RWPE1 (cell line): ENCODE data around the gene ADH5.
"Not testable (repeated sequence)": the region's sequence is repeated elsewhere in the genome, so short reads cannot be mapped to it uniquely, and the experiment has no call there.

Experiments
- CTCF ChIA-PET: fragments of 350-600 bp; sonication (Branson Sonifier 250); formaldehyde crosslinking; extraction: SDS; loops from one replicate; lab custom pipeline; 2021; lab: Yijun Ruan, JAX
- POLR2A ChIA-PET: fragments of 400-600 bp; formaldehyde crosslinking; extraction: SDS; loops from one replicate; lab custom pipeline; 2020; ENCODE audit warnings: antibody characterized with exemption; ENCODE audit not compliant: low non-redundant PET; lab: Yijun Ruan, JAX
- DNase-seq: peaks from one replicate; pipeline ENCODE4 v3.0.0; 2012; ENCODE audit warnings: low spot score
- H3K27ac ChIP-seq: fragments of 450-650 bp; 2 replicates; pipeline ENCODE4 v1.5.1; 2017
- TF ChIP-seq, protein P1 (sequence below): fragments of 450-650 bp; conservative IDR thresholded peaks from 2 replicates; pipeline ENCODE4 v1.5.1; 2017; ENCODE audit warnings: low read depth, mild to moderate bottlenecking

Gene ADH5

DNA sequence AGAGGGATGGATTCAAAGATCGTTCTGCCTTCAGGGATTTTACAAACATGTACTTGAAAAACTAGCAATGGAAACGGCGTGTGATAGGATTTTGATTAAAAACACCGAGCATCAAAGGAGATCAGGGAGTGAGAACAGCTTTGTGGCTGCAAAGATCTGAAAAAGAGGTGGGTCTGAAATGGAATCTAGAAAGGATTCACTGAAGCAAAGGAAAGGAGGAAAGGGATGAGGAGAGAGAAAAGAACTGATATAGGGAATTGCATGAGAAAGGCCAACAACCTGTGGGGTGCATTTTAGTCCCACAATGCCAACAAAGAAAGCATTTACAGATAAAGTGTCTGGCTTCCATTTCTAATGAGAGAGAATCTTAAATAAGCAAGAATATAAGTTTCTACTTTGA is 32.4 kb upstream of the ADH5 start:
- CTCF ChIA-PET, result interaction anchor here (0.6 kb wide), 1 partner anchor 604 kb away, joined by 3 read pairs; no protein-coding TSS in a partner anchor
- POLR2A ChIA-PET, result no interaction called here
- TF ChIP-seq, protein P1, sequence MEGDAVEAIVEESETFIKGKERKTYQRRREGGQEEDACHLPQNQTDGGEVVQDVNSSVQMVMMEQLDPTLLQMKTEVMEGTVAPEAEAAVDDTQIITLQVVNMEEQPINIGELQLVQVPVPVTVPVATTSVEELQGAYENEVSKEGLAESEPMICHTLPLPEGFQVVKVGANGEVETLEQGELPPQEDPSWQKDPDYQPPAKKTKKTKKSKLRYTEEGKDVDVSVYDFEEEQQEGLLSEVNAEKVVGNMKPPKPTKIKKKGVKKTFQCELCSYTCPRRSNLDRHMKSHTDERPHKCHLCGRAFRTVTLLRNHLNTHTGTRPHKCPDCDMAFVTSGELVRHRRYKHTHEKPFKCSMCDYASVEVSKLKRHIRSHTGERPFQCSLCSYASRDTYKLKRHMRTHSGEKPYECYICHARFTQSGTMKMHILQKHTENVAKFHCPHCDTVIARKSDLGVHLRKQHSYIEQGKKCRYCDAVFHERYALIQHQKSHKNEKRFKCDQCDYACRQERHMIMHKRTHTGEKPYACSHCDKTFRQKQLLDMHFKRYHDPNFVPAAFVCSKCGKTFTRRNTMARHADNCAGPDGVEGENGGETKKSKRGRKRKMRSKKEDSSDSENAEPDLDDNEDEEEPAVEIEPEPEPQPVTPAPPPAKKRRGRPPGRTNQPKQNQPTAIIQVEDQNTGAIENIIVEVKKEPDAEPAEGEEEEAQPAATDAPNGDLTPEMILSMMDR, result no peak

DNA sequence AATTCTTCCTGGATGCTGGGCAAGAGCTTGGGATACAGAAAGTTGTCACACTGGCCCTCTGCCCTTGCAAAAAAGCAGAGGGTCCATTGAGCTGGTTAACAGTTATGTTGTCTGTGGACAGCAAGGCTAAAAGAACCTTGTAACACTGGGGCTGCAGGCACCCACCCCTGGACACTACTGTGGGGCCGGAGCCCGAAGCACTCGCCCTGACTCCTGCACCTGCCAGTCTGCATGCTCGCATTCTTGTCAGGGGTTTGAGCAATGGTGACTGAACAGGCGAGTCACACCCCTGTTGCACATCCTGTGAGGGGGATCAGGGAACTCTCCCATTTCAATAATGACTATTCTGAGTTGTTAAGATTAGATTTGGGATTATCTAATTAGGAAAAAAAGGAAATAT is 31.9 kb upstream of the ADH5 start:
- no peak for DNase-seq
- CTCF ChIA-PET, result no interaction called here
- H3K27ac ChIP-seq, result no peak overlapping the region
- TF ChIP-seq, protein P1, result no peak
- POLR2A ChIA-PET, result no interaction called here

More for the DNA sequence above, 32.4 kb upstream of the ADH5 start:
- H3K27ac ChIP-seq, result no peak overlapping the region
- DNase-seq, result no peak

DNA sequence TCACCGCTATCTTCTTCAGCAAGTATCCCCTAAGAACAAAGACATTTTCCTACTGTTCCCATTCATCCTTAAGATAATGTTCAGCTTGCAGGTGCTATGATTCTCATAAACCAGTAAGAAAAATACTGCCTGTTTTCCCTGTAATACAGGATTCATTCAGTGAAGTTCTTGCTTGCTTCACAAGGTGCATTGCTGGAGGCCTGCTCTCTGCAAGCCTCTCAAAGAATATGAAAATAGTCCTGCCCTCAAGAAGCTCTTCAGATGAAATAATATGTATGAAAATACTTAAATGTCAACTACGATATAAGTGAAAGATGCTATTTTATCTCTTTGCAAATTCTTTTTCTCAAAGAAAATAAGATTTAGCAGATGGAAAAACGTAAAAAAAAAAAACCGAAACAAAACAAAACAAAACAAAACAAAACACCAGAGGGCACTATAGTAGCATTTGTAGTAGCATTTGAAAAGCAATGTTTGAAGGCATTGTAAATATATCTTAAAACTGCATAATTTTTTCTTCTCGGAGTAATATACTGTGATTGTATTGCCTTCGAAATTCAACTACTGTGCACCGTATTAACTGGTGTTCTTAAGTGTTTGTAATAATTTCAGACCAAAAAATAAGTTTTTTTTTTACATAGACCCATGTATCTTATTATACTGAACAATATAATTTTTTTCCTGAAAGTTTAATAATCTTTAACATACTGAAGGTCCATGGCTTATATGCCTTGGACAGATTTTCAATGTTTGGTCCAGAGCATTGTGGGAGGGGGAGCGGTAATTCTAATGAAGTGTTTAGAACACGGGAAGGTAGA is 29.5 kb upstream of the ADH5 start:
- POLR2A ChIA-PET, result no interaction called here

DNA sequence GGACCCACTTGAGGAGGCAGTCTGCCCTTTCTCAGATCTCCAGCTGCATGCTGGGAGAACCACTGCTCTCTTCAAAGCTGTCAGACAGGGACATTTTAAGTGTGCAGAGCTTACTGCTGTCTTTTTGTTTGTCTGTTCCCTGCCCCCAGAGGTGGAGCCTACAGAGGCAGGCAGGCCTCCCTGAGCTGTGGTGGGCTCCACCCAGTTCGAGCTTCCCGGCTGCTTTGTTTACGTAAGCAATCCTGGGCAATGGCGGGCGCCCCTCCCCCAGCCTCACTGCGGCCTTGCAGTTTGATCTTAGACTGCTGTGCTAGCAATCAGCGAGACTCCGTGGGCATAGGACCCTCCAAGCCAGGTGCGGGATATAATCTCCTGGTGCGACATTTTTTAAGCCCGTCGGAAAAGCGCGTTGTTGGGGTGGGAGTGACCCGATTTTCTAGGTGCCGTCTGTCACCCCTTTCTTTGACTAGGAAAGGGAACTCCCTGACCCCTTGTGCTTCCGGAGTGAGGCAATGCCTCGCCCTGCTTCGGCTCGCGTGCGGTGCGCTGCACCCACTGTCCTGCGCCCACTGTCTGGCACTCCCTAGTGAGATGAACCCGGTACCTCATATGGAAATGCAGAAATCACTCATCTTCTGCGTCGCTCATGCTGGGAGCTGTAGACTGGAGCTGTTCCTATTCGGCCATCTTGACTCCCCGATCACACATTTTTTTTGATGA is 28.7 kb upstream of the ADH5 start:
- H3K27ac ChIP-seq, DNase-seq, POLR2A ChIA-PET: not testable (repeated sequence)
- CTCF ChIA-PET, result interaction anchor here (0.6 to 1.0 kb wide), 9 partner anchors 14 to 952 kb away, joined by 3 to 5 read pairs (median 3); no protein-coding TSS in a partner anchor

More for the DNA sequence above, 29.5 kb upstream of the ADH5 start:
- no peak overlapping the region for H3K27ac ChIP-seq
- no peak for DNase-seq
- TF ChIP-seq, protein P1, result peak; percentile 49
- CTCF ChIA-PET, result interaction anchor here (0.6 to 1.0 kb wide), 8 partner anchors 15 to 951 kb away, joined by 3 to 5 read pairs (median 3); no protein-coding TSS in a partner anchor

DNA sequence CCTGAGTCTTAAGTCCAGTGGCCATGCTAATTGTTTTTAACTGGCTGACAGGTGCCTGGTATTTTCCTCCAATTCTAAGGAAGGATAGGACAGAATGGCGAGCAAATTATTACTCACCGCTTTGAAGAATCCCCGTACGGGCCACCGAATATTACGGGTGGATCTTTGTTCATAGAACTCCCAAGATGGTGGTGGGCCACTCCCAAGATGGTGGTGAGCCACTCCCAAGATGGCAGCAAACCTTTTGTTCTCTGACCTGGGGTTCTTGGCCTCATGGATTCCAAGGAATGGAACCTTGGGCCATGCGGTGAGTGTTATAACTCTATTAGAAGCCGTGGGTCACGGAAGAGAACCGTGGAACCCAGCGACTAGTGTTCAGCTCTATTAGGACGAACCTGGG is 20.7 kb upstream of the ADH5 start:
- DNase-seq, CTCF ChIA-PET, POLR2A ChIA-PET, H3K27ac ChIP-seq: not testable (repeated sequence)

DNA sequence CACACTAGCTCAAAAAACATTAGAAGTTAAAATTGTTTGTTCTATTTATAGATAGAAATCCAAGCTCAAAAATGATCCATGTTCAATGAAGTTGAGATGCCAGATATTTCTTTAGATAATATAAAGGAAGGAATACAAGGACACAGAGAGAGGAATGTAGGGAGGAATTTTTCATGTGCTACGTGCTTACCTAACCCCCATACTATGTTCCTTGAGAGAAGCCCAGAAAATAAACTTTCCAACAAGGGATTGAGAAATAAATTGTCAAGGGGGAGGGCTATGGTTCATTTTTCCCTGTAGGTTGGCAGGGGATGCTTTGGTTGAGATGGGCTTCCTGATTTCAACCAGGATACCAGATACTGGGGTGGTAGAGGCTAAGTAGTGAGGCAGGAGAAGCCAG is 15.6 kb upstream of the ADH5 start:
- TF ChIP-seq, protein P1, result no peak
- no peak for DNase-seq
- no peak overlapping the region for H3K27ac ChIP-seq
- ChIA-PET CTCF (interaction anchor here (0.6 to 1.1 kb wide), 2 partner anchors 112 to 358 kb away, joined by 3 read pairs; no protein-coding TSS in a partner anchor), POLR2A (no interaction called here)

DNA sequence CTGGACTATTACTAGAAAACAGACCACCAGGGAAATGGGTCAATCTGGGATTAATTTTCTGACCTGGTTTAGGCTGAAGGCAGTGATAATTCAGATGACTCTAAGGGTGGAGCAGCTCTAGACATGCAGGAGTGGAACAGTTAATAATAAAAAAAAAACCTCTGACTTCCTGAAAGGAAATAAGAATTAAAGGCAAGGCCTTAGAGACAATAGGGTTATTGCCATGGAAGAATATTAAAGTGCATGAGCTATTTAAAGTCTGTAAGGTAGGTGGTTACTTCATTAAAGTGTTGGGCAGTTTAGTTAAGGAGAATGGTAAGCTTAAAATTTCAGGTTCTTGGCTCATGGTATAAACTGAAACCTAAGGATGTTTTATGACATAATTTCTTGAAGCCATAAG is 14.6 kb upstream of the ADH5 start:
- ChIA-PET POLR2A (no interaction called here), CTCF (interaction anchor here (0.6 to 1.0 kb wide), 5 partner anchors 15 to 713 kb away, joined by 3 to 4 read pairs (median 4); no protein-coding TSS in a partner anchor)

More for the DNA sequence above, 14.6 kb upstream of the ADH5 start:
- no peak for DNase-seq
- H3K27ac ChIP-seq, result no peak overlapping the region
- TF ChIP-seq, protein P1, result no peak
